Measurements from ENCODE around the gene PDE11A.

DNA sequence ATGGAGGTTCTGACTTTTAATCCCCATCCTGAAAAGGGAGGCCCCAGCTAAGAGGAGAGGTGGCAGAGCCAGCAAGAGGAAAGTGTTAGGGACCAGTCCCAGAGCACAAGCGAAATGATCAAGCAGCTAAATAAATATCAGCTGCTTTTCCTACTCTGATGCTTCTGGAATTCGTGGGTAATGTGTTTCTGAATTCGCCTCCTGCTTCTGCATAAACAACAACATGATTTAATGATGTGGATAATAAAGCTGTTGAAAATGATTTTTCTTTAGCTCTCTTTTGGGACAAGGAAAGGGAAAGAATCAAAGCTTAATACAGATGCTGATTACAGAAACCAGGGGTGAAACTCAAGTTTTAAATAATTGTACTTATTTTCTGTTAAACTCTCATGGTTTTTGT lies 329.7 kb downstream of the PDE11A start:
- TF ChIP-seq, protein P1, sequence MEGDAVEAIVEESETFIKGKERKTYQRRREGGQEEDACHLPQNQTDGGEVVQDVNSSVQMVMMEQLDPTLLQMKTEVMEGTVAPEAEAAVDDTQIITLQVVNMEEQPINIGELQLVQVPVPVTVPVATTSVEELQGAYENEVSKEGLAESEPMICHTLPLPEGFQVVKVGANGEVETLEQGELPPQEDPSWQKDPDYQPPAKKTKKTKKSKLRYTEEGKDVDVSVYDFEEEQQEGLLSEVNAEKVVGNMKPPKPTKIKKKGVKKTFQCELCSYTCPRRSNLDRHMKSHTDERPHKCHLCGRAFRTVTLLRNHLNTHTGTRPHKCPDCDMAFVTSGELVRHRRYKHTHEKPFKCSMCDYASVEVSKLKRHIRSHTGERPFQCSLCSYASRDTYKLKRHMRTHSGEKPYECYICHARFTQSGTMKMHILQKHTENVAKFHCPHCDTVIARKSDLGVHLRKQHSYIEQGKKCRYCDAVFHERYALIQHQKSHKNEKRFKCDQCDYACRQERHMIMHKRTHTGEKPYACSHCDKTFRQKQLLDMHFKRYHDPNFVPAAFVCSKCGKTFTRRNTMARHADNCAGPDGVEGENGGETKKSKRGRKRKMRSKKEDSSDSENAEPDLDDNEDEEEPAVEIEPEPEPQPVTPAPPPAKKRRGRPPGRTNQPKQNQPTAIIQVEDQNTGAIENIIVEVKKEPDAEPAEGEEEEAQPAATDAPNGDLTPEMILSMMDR (IDR thresholded peaks at IDR 0.05 in 8 of 11, conservative IDR thresholded peaks at IDR 0.05 in 3 of 11), result no peak
- no peak for TF ChIP-seq POLR2A (IDR thresholded peaks at IDR 0.05)
